Prostate gland (tissue), 2 donors: ENCODE data around the gene RPP25. TPM values are rescaled to one million over a fixed set of nuclear protein-coding genes. Genes with fewer than 3 reads are reported as not detected.
"Not testable (repeated sequence)": the region's sequence is repeated elsewhere in the genome, so short reads cannot be mapped to it uniquely, and the experiment has no call there.

Experiments used
- DNase-seq: peaks from one replicate; pipeline ENCODE4 v3.0.0-alpha.2; 2019; ENCODE audit warnings: low spot score
- H3K27ac ChIP-seq, 2 donors: fragments of 200-600 bp; sonication (generic); 2 replicates each; pipeline ENCODE4 v1.5.1; 2017 to 2019
- H3K27me3 ChIP-seq: fragments of 200-600 bp; sonication (generic); replicated peaks from 2 replicates; pipeline ENCODE4 v1.5.1; 2019; ENCODE audit not compliant: insufficient read depth
- H3K36me3 ChIP-seq, 2 donors: fragments of 200-600 bp; sonication (generic); 1 replicate in 1 of 2; 2 replicates in 1 of 2; pipeline versions ENCODE4 v1.5.1 to v1.8.1; 2017 to 2019
- H3K4me1 ChIP-seq: fragments of 200-600 bp; sonication (generic); replicated peaks from 2 replicates; pipeline ENCODE4 v1.5.1; 2019
- H3K4me3 ChIP-seq, 2 donors: fragments of 200-600 bp; sonication (generic); 2 replicates each; pipeline ENCODE4 v1.5.1; 2017 to 2019
- H3K9me3 ChIP-seq: fragments of 200-600 bp; sonication (generic); 2 replicates; pipeline ENCODE4 v1.5.1; 2017
- POLR2A ChIP-seq: fragments of 450-650 bp; IDR thresholded peaks from one replicate; pipeline ENCODE4 v1.6.1; 2016; ENCODE audit warnings: antibody characterized with exemption, mild to moderate bottlenecking
- POLR2AphosphoS5 ChIP-seq: sonication (generic); formaldehyde crosslinking; IDR thresholded peaks from one replicate; pipeline ENCODE4 v1.6.1; 2017; ENCODE audit warnings: antibody characterized with exemption
- WGBS: methylation state at CpG from one replicate; pipeline ENCODE4 v1.1.5; 2018; 5-methylcytosine and 5-hydroxymethylcytosine counted together
- intact Hi-C: fragments of 100-400 bp; cut with DNase I; formaldehyde crosslinking; loops from one replicate; pipeline ENCODE4 v1.14.2; 2022
- total RNA-seq, 2 donors: library from RNA; depleted of rRNA; stranded (reverse); fragments of >200 nt; gene quantifications; one replicate each; pipeline ENCODE4 v1.1.0, GENCODE V29; 2016
- TF ChIP-seq, protein P1 (sequence below), 4 experiments: fragments of 200-600 bp in 2 of 4; fragments of 450-650 bp in 2 of 4; sonication (generic) in 2 of 4; IDR thresholded peaks; 1 replicate in 3 of 4; 2 replicates in 1 of 4; pipeline ENCODE4 v1.5.1; 2016 to 2019; ENCODE audit warnings: antibody characterized with exemption in 4 of 4, mild to moderate bottlenecking in 2 of 4, moderate library complexity in 2 of 4

RPP25 gene
- total RNA-seq, 2 donors from 2014 or later = 3.8 to 17.6 TPM

DNA sequence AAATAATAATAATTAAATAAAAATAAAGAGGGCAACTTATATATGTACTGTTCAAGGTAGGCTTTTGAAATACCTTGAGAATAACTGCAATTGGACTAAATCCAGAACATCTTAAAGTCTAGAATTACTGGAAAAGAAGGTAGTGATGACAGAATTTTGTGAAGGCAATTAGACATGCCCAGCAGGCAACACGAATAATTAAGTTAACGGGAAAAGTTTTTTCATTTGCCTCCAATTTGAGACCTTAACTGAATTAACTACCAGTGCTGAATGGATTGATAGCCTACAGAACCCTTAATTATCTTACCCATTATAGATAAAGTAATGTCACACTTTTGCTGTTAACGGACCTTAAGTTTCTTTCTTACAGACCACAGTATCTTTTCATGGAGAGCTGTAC, 32.0 kb downstream of the RPP25 start:
- no peak overlapping the region for H3K27ac ChIP-seq
- DNase-seq = no peak
- intact Hi-C loops = no loop called here
- TF ChIP-seq POLR2A (no peak), POLR2AphosphoS5 (no peak)
- TF ChIP-seq, protein P1, sequence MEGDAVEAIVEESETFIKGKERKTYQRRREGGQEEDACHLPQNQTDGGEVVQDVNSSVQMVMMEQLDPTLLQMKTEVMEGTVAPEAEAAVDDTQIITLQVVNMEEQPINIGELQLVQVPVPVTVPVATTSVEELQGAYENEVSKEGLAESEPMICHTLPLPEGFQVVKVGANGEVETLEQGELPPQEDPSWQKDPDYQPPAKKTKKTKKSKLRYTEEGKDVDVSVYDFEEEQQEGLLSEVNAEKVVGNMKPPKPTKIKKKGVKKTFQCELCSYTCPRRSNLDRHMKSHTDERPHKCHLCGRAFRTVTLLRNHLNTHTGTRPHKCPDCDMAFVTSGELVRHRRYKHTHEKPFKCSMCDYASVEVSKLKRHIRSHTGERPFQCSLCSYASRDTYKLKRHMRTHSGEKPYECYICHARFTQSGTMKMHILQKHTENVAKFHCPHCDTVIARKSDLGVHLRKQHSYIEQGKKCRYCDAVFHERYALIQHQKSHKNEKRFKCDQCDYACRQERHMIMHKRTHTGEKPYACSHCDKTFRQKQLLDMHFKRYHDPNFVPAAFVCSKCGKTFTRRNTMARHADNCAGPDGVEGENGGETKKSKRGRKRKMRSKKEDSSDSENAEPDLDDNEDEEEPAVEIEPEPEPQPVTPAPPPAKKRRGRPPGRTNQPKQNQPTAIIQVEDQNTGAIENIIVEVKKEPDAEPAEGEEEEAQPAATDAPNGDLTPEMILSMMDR (IDR thresholded peaks at IDR 0.05) = no peak
- no peaks in the 10 kb centered on the region for H3K4me1 ChIP-seq
- no peak overlapping the region for H3K4me3 ChIP-seq
- no peaks in the 10 kb centered on the region for H3K9me3 ChIP-seq
- H3K27me3 ChIP-seq = no peaks in the 10 kb centered on the region
- peaks cover 0 to 4% of the 10 kb centered on the region in 2 donors for H3K36me3 ChIP-seq
- 95% methylated on average over 3 of the region's 3 CpGs for whole genome bisulfite sequencing

DNA sequence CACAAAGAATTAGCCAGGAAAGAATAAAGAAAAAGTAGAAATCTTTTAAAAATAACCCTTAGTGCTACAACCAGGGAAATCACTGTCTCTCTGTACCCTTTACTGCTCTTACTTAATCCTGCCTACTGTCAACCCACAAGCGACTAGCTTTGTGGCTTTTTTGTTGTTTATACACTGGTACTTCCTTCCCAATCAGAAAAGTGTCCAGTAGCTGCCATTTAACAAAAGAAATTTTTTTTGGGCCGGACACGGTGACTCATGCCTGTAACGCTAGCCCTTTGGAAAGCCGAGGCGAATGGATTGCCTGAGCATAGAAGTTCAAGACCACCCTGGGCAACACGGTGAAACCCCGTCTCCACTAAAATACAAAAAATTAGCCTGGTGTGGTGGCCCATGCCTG, 36.1 kb downstream of the RPP25 start:
- no peak for TF ChIP-seq POLR2A
- TF ChIP-seq POLR2AphosphoS5 = no peak
- TF ChIP-seq, protein P1 (IDR thresholded peaks at IDR 0.05) = no peak
- no peak overlapping the region for H3K27ac ChIP-seq
- H3K27me3 ChIP-seq = no peaks in the 10 kb centered on the region
- intact Hi-C loops = no loop called here
- no peaks in the 10 kb centered on the region for H3K9me3 ChIP-seq
- no peak overlapping the region for H3K4me3 ChIP-seq
- no peaks in the 10 kb centered on the region for H3K4me1 ChIP-seq
- H3K36me3 ChIP-seq = peaks cover 3 to 11% of the 10 kb centered on the region in 2 donors
- no peak for DNase-seq
- WGBS = 83% methylated on average over 8 of the region's 8 CpGs

GRCh38 chr15:74917676-74918075, 38.9 kb downstream of the RPP25 start:
- no peak for TF ChIP-seq POLR2A
- TF ChIP-seq, protein P1 (IDR thresholded peaks at IDR 0.05) = no peak
- no peak for TF ChIP-seq POLR2AphosphoS5
- Histone ChIP-seq H3K27me3 (no peaks in the 10 kb centered on the region), H3K27ac (no peak overlapping the region), H3K4me1 (no peaks in the 10 kb centered on the region), H3K36me3 (peaks cover 3 to 7% of the 10 kb centered on the region in 2 donors), H3K4me3 (no peak overlapping the region), H3K9me3 (no peaks in the 10 kb centered on the region)
- intact Hi-C loops = no loop called here
- 91% methylated on average over 6 of the region's 6 CpGs for WGBS
- DNase-seq = no peak

DNA sequence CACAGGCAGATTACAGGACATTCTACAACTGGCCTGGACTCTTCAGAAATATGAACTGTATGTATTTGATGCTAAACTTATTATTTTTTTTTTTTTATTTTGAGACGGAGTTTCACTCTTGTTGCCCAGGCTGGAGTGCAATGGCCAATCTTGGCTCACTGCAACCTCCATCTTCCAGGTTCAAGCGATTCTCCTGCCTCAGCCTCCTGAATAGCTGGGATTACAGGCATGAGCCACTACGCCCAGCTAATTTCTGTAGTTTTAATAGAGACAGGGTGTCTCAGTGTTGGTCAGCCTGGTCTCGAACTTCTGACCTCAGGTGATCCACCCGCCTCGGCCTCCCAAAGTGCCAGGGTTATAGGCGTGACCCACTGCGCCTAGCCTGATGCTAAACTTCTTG, 42.8 kb downstream of the RPP25 start:
- H3K27me3 ChIP-seq, H3K36me3 ChIP-seq, DNase-seq, H3K4me1 ChIP-seq, H3K9me3 ChIP-seq, H3K27ac ChIP-seq, H3K4me3 ChIP-seq, intact Hi-C loops: not testable (repeated sequence)
- WGBS = 93% methylated on average over 8 of the region's 8 CpGs

- DNase-seq = no peak
- H3K27ac ChIP-seq = peak overlapping the region in 1 of 2 donors; percentile 9
- peaks cover 0 to 7% of the 10 kb centered on the region in 2 donors for H3K36me3 ChIP-seq
- no peaks in the 10 kb centered on the region for H3K9me3 ChIP-seq
- no peaks in the 10 kb centered on the region for H3K4me1 ChIP-seq
- no peak overlapping the region for H3K4me3 ChIP-seq
- 76% methylated on average over 9 of the region's 9 CpGs for WGBS
- intact Hi-C loops = no loop called here
- no peaks in the 10 kb centered on the region for H3K27me3 ChIP-seq
- TF ChIP-seq, protein P1 (IDR thresholded peaks at IDR 0.05) = no peak
- TF ChIP-seq POLR2AphosphoS5 = peak; percentile 14
These were observed 43.5 kb downstream of the RPP25 start for GRCh38 chr15:74913041-74913440.
